Thoracic aorta (tissue), 2 donors: ENCODE measurements around the gene BDKRB2. TPM values are rescaled to one million over a fixed set of nuclear protein-coding genes. Genes with fewer than 3 reads are reported as not detected.

Experiments
- ATAC-seq: fragments of 150-250 bp; one replicate; pipeline ENCODE4 v1.8.0; 2017; ENCODE audit warnings: low read depth; ENCODE audit not compliant: insufficient number of reproducible peaks, low FRiP score
- DNase-seq: peaks from one replicate; pipeline ENCODE4 v3.0.0-alpha.2; 2020; ENCODE audit warnings: low spot score
- H3K27ac ChIP-seq, 2 donors: fragments of 200-600 bp; sonication (generic); 1 replicate in 1 of 2; 2 replicates in 1 of 2; pipeline ENCODE4 v1.5.1; 2016; ENCODE audit warnings: mild to moderate bottlenecking in 2 of 2, moderate library complexity in 2 of 2
- H3K27me3 ChIP-seq: fragments of 200-600 bp; sonication (generic); replicated peaks from 2 replicates; pipeline ENCODE4 v1.6.0; 2016; ENCODE audit warnings: mild to moderate bottlenecking; ENCODE audit not compliant: insufficient read depth
- H3K36me3 ChIP-seq: fragments of 200-600 bp; sonication (generic); one replicate; pipeline ENCODE4 v1.5.1; 2016
- H3K4me1 ChIP-seq, 2 donors: fragments of 200-600 bp; sonication (generic); 1 replicate in 1 of 2; 2 replicates in 1 of 2; pipeline versions ENCODE4 v1.5.1 to v1.6.0; 2016; ENCODE audit warnings: low read depth in 2 of 2, mild to moderate bottlenecking in 1 of 2; ENCODE audit not compliant: control insufficient read depth in 1 of 2
- H3K4me3 ChIP-seq: fragments of 200-600 bp; sonication (generic); 2 replicates; pipeline ENCODE4 v1.5.1; 2016; ENCODE audit warnings: mild to moderate bottlenecking
- H3K9me3 ChIP-seq: fragments of 200-600 bp; sonication (generic); 2 replicates; pipeline ENCODE4 v1.5.1; 2016
- CTCF ChIP-seq: fragments of 200-600 bp; sonication (generic); IDR thresholded peaks from one replicate; pipeline ENCODE4 v1.5.1; 2019; ENCODE audit warnings: antibody characterized with exemption
- total RNA-seq, 2 donors: library from RNA; depleted of rRNA; stranded (reverse); fragments of >200 nt; gene quantifications; one replicate each; pipeline versions ENCODE4 v1.1.0 to v1.2.3, GENCODE V29; 2016

The BDKRB2 gene
- total RNA-seq, 2 donors from 2014 or later, result 2.6 to 14.3 TPM

GRCh38 chr14:96264200-96264553, 59.5 kb downstream of the BDKRB2 start:
- H3K36me3 ChIP-seq, result no peaks in the 10 kb centered on the region
- no peaks in the 10 kb centered on the region for H3K27me3 ChIP-seq
- H3K9me3 ChIP-seq, result no peaks in the 10 kb centered on the region
- H3K27ac ChIP-seq, result no peak overlapping the region
- H3K4me3 ChIP-seq, result no peak overlapping the region
- TF ChIP-seq CTCF, result no peak
- no peak for DNase-seq
- no peak for ATAC-seq
- H3K4me1 ChIP-seq, result no peaks in the 10 kb centered on the region

GRCh38 chr14:96264853-96265252, 60.2 kb downstream of the BDKRB2 start:
- TF ChIP-seq CTCF, result no peak
- no peak overlapping the region for H3K4me3 ChIP-seq
- no peaks in the 10 kb centered on the region for H3K9me3 ChIP-seq
- DNase-seq (no peak), ATAC-seq (no peak)
- H3K4me1 ChIP-seq, result no peaks in the 10 kb centered on the region
- H3K36me3 ChIP-seq, result no peaks in the 10 kb centered on the region
- H3K27me3 ChIP-seq, result no peaks in the 10 kb centered on the region
- no peak overlapping the region for H3K27ac ChIP-seq

- H3K4me3 ChIP-seq, result no peak overlapping the region
These were observed 60.9 kb downstream of the BDKRB2 start for GRCh38 chr14:96265383-96266095.

GRCh38 chr14:96267336-96267735, 62.7 kb downstream of the BDKRB2 start:
- no peak overlapping the region for H3K4me3 ChIP-seq

More at GRCh38 chr14:96265383-96266095, 60.9 kb downstream of the BDKRB2 start:
- no peak overlapping the region for H3K27ac ChIP-seq
- H3K4me1 ChIP-seq, result no peaks in the 10 kb centered on the region
- H3K36me3 ChIP-seq, result no peaks in the 10 kb centered on the region
- H3K9me3 ChIP-seq, result no peaks in the 10 kb centered on the region
- no peak for TF ChIP-seq CTCF
- ATAC-seq (no peak), DNase-seq (no peak)
- H3K27me3 ChIP-seq, result no peaks in the 10 kb centered on the region

GRCh38 chr14:96267916-96268315, 63.3 kb downstream of the BDKRB2 start:
- DNase-seq (no peak), ATAC-seq (no peak)
- Histone ChIP-seq H3K9me3 (no peaks in the 10 kb centered on the region), H3K27me3 (no peaks in the 10 kb centered on the region), H3K4me3 (no peak overlapping the region), H3K36me3 (no peaks in the 10 kb centered on the region), H3K27ac (no peak overlapping the region), H3K4me1 (no peaks in the 10 kb centered on the region)
- TF ChIP-seq CTCF, result no peak

More at GRCh38 chr14:96267336-96267735, 62.7 kb downstream of the BDKRB2 start:
- ATAC-seq, result no peak
- no peak for DNase-seq
- H3K36me3 ChIP-seq, result no peaks in the 10 kb centered on the region
- no peaks in the 10 kb centered on the region for H3K4me1 ChIP-seq
- no peaks in the 10 kb centered on the region for H3K9me3 ChIP-seq
- no peak for TF ChIP-seq CTCF
- no peak overlapping the region for H3K27ac ChIP-seq
- no peaks in the 10 kb centered on the region for H3K27me3 ChIP-seq
